GM12874 (cell line): ENCODE results near the gene CNIH1.

Source experiments
- TF ChIP-seq, protein P1 (sequence below): IDR thresholded peaks from 2 replicates; pipeline ENCODE4 v1.5.1; 2011; ENCODE audit warnings: low read depth, mild to moderate bottlenecking, control low read depth, low read length, moderate library complexity; ENCODE audit not compliant: insufficient read depth

CNIH1 gene

DNA sequence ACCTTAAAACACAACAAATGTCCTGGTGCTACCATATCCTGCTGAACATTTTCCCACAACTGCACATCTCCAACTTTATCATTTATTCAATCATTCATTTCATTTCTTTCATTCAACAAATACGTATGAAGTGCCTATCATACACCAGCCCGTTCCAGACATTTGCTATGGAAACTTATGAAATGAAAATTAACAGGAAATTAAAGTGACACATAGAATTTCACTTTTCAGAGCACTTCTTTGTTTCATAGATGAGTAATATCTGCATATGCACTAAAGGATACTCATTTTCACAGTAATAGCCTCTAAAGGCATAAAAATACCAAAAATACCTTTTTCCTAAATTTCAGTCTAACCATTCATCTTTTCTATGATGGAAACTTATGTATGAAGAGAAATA is 12.6 kb downstream of the CNIH1 start:
- TF ChIP-seq, protein P1, sequence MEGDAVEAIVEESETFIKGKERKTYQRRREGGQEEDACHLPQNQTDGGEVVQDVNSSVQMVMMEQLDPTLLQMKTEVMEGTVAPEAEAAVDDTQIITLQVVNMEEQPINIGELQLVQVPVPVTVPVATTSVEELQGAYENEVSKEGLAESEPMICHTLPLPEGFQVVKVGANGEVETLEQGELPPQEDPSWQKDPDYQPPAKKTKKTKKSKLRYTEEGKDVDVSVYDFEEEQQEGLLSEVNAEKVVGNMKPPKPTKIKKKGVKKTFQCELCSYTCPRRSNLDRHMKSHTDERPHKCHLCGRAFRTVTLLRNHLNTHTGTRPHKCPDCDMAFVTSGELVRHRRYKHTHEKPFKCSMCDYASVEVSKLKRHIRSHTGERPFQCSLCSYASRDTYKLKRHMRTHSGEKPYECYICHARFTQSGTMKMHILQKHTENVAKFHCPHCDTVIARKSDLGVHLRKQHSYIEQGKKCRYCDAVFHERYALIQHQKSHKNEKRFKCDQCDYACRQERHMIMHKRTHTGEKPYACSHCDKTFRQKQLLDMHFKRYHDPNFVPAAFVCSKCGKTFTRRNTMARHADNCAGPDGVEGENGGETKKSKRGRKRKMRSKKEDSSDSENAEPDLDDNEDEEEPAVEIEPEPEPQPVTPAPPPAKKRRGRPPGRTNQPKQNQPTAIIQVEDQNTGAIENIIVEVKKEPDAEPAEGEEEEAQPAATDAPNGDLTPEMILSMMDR = no peak

DNA sequence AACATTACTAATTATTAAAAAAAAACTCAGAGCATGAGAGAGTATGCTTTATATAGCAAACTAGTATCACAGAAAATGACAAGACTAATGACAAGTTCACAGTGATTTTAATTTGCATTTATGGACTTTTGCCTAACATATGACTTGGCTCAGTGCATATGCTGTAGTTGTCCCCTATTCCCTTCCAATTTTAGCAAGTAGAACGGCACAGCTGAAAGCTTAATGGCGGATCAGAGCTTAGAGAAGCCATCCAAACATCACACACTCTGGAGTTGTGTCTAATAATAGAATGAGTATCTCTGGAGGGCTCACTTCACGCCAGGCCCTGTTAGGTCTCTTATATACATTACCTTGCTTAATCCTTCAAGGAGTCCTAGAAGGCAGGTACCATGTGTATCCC is 13.3 kb downstream of the CNIH1 start:
- TF ChIP-seq, protein P1 = no peak

DNA sequence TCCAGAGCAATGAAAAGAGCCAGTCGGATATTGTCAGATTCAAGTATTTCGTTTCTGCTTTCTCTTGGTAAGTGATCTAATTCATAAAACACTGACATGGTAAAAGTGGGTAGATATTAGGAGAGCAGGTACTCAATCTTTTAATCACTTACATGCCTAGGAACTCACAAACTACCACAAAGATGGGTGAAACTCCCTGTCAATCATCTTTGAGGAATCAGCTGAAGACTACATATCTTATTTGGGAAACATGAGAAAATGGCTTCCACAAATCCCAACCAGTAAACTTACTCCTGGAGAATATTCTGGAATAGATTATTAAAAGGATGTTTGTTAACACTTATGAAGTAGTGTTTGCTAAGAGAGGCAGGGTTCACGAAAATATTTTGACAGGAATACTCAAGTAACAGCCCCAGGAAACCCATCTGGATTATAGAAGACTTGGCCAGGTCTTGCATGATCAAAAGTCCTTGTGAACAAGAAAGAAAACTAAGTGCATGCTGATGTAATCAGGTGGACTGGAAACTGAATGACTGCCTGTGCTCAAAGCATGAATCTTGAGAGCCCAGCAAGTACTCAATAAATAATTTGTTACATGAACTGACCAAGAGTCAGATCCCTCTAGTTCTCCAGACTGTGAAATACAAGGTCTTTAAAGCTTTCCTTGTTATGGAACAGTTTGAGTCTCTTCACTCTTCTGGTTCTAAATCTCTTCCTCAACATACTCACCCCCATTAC is 15.5 kb downstream of the CNIH1 start:
- TF ChIP-seq, protein P1 = no peak

DNA sequence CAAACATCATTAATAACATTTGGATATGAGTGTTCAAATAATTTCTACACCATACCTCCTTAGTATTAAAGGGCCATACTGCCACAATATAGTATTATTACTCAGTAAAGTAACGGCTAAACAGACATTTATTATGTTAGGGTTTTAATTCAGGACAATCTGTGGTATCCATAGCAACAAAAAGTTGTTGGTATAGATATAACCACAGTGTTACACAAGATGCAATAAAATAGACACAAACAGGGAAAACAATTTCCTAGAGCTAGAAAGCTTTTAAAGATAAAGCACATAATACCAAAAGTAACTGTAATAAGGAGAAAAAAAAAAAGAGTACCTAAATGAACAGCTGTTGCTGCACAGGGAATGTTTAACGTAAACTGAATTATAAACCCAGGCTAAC is 16.1 kb downstream of the CNIH1 start:
- TF ChIP-seq, protein P1 = no peak

DNA sequence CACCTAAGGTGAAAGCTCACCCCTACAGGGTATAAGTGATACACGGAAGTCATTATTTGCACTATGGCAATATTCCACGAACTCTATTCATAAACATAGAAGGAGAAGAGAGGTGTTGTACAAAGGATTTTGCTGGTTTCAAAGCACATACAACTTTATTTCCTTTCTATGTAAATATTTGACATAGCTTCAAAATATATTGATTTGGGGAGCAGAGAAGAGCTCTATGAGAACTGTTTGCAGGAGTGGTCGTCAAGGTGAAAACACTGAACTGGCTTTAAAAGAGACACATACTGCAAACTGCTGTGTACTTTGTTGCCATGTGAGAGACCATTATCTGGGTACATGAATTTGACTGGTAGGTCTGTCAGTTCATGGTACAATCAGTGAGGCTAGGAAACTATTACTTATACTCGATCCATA is 16.7 kb downstream of the CNIH1 start:
- TF ChIP-seq, protein P1 = no peak

DNA sequence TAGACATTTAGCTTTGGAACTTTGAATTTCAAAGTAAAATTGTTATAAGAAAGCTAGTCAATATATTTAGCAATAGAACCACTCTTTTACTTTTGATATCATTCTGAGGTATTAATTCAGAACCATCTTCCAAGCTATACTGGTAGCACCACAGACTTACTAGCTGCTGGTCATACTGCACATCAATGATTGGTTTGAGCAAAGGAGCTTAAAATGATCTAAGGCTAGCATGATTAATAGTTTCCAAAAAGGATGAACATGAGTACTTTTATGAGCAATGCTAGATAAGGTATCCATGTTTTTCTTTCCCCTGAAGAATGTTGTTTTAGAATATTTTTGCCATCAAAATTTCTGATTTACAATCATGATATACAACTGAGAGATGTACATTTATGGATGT is 17.2 kb downstream of the CNIH1 start:
- TF ChIP-seq, protein P1 = no peak

DNA sequence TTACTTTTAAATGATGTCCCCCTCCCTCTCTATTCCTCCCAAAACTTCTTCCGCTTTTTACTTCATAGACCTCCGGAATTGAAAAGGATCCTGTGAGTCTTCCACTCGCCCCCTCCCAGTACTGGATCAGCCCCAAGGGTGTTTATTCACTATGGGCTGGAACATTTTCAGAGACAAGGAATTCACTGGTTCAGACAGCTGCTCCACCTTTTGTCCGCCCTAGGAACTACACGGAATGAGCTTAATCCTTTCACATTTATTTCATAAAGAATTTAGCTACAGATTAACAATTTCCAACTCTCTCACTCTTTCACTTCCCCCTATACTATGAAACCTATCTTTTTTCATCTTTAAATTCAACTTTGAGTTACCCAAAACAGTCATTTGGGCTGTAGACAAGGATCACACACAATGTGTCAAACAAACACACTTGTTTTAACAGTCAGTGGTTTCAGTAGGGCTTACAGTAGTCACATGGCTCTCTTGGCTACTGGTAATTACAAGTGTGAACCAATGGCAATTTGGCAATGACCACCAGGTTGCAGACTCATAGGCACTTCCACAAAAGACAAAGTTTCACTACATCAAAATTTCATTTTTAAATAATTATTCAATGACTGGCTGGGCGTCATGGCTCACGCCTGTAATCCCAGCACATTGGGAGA is 20.6 kb downstream of the CNIH1 start:
- TF ChIP-seq, protein P1 = no peak
